ENCODE results near the gene ARID2.

DNA sequence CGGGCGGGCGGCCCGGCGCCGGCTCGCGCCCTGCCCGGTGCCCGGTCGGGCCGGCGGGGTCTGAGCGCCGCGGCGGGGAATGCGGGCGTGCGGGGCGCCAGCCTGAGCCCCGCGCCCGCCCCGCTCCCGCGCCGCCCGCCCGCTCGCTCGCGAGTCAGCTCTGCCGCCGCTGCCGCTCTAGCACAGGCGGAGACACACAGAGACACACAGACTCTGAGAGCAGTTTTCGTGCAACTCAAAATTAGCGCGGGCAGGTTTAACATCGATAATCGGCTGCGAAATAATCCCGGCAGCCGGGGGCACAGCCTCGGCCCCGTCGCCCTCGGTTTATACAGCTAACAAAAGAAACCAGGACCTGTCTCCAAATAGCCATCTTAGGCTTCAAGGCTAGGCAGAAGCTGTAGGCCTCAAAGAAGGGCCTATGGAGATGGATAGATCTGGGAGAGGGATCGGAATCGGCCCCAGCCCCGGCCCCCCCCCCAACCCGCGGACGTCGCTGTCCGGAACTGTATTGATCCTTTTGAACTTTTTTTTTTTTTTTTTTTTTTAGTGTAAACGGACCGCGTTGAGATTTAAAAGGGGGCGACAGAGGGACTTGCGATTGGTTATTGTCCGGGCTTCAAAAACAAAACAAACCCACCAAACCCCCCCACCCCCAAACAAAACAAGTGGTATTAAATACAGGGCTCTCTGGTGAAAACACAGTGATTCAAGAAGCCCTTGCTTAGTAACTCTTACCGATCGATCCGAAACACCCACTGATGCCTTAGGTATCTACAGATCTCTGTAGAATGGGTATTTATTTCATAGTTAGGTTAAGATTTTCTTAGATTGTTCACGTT lies 1.1 kb downstream of the ARID2 start:
- TF ChIP-seq, protein P1, sequence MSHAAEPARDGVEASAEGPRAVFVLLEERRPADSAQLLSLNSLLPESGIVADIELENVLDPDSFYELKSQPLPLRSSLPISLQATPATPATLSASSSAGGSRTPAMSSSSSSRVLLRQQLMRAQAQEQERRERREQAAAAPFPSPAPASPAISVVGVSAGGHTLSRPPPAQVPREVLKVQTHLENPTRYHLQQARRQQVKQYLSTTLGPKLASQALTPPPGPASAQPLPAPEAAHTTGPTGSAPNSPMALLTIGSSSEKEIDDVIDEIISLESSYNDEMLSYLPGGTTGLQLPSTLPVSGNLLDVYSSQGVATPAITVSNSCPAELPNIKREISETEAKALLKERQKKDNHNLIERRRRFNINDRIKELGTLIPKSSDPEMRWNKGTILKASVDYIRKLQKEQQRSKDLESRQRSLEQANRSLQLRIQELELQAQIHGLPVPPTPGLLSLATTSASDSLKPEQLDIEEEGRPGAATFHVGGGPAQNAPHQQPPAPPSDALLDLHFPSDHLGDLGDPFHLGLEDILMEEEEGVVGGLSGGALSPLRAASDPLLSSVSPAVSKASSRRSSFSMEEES (CRISPR knock-in tag; IDR thresholded peaks at IDR 0.05): no peak
- TF ChIP-seq ZKSCAN8 (CRISPR knock-in tag; IDR thresholded peaks at IDR 0.05; ENCODE audit: borderline replicate concordance): no peak
- TF ChIP-seq CHD2 (IDR thresholded peaks at IDR 0.05; ENCODE audit: low read depth, low read length): no peak
- TF ChIP-seq, protein P2, sequence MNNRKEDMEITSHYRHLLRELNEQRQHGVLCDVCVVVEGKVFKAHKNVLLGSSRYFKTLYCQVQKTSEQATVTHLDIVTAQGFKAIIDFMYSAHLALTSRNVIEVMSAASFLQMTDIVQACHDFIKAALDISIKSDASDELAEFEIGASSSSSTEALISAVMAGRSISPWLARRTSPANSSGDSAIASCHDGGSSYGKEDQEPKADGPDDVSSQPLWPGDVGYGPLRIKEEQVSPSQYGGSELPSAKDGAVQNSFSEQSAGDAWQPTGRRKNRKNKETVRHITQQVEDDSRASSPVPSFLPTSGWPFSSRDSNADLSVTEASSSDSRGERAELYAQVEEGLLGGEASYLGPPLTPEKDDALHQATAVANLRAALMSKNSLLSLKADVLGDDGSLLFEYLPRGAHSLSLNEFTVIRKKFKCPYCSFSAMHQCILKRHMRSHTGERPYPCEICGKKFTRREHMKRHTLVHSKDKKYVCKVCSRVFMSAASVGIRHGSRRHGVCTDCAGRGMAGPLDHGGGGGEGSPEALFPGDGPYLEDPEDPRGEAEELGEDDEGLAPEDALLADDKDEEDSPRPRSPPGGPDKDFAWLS (CRISPR knock-in tag; IDR thresholded peaks at IDR 0.05; ENCODE audit: borderline replicate concordance): no peak
- no peak for TF ChIP-seq ZNF777 (CRISPR knock-in tag; IDR thresholded peaks at IDR 0.05)
- TF ChIP-seq CTCF (CRISPR knock-in tag; IDR thresholded peaks at IDR 0.05): no peak
- TF ChIP-seq FOXA1 (IDR thresholded peaks at IDR 0.05): no peak
- no peak for TF ChIP-seq FOXA1 (CRISPR knock-in tag; IDR thresholded peaks at IDR 0.05)
- TF ChIP-seq, protein P3, sequence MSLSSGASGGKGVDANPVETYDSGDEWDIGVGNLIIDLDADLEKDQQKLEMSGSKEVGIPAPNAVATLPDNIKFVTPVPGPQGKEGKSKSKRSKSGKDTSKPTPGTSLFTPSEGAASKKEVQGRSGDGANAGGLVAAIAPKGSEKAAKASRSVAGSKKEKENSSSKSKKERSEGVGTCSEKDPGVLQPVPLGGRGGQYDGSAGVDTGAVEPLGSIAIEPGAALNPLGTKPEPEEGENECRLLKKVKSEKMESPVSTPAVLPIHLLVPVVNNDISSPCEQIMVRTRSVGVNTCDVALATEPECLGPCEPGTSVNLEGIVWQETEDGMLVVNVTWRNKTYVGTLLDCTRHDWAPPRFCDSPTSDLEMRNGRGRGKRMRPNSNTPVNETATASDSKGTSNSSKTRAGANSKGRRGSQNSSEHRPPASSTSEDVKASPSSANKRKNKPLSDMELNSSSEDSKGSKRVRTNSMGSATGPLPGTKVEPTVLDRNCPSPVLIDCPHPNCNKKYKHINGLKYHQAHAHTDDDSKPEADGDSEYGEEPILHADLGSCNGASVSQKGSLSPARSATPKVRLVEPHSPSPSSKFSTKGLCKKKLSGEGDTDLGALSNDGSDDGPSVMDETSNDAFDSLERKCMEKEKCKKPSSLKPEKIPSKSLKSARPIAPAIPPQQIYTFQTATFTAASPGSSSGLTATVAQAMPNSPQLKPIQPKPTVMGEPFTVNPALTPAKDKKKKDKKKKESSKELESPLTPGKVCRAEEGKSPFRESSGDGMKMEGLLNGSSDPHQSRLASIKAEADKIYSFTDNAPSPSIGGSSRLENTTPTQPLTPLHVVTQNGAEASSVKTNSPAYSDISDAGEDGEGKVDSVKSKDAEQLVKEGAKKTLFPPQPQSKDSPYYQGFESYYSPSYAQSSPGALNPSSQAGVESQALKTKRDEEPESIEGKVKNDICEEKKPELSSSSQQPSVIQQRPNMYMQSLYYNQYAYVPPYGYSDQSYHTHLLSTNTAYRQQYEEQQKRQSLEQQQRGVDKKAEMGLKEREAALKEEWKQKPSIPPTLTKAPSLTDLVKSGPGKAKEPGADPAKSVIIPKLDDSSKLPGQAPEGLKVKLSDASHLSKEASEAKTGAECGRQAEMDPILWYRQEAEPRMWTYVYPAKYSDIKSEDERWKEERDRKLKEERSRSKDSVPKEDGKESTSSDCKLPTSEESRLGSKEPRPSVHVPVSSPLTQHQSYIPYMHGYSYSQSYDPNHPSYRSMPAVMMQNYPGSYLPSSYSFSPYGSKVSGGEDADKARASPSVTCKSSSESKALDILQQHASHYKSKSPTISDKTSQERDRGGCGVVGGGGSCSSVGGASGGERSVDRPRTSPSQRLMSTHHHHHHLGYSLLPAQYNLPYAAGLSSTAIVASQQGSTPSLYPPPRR (CRISPR knock-in tag; IDR thresholded peaks at IDR 0.05; ENCODE audit: borderline replicate concordance): no peak
- TF ChIP-seq PAWR (CRISPR knock-in tag; IDR thresholded peaks at IDR 0.05; ENCODE audit: borderline replicate concordance): no peak
- TF ChIP-seq ETV5 (CRISPR knock-in tag; IDR thresholded peaks at IDR 0.05; ENCODE audit: borderline replicate concordance): 0 out of 2 replicates have a peak, but pooled peaks have one; percentile 18
- TF ChIP-seq RBFOX2 (IDR thresholded peaks at IDR 0.05; ENCODE audit: low read depth, low read length): peak; percentile 34; the same call in 1 of the 2 replicates
- no peak for TF ChIP-seq ZBTB7A (CRISPR knock-in tag; IDR thresholded peaks at IDR 0.05)
- TF ChIP-seq AKNA (CRISPR knock-in tag; IDR thresholded peaks at IDR 0.05; ENCODE audit: borderline replicate concordance): 0 out of 2 replicates have a peak, but pooled peaks have one; percentile 39
- no peak for TF ChIP-seq ETV6 (CRISPR knock-in tag; conservative IDR thresholded peaks at IDR 0.05)

Data from HepG2 (cell line).